Kidney (tissue), 14 donors: ENCODE data around the gene PATL1. TPM values are rescaled to one million over a fixed set of nuclear protein-coding genes. Genes with fewer than 3 reads are reported as not detected.

Experiments used
- DNase-seq, 5 donors: peaks; one replicate each; pipeline ENCODE4 v3.0.0-alpha.2; 2013 to 2020
- FAIRE-seq: peaks from 2 replicates; lab custom pipeline; 2012; peaks lifted over from hg19 to GRCh38; lab: Jason Lieb, UNC
- H3K27ac ChIP-seq, 2 donors: one replicate each; pipeline ENCODE4 v1.7.0; 2013; ENCODE audit warnings: low read depth in 2 of 2, low read length in 2 of 2, inconsistent platforms in 1 of 2
- H3K27me3 ChIP-seq: one replicate; pipeline ENCODE4 v1.7.1; 2013; ENCODE audit warnings: low read length, inconsistent platforms; ENCODE audit not compliant: control insufficient read depth, insufficient read depth
- H3K36me3 ChIP-seq, 3 donors: one replicate each; pipeline versions ENCODE4 v1.7.0 to v1.7.1; 2013; ENCODE audit warnings: low read length in 3 of 3, control low read depth in 1 of 3, inconsistent platforms in 1 of 3; ENCODE audit not compliant: insufficient read depth in 3 of 3, control insufficient read depth in 2 of 3
- H3K4me1 ChIP-seq, 3 donors: one replicate each; pipeline versions ENCODE4 v1.7.0 to v1.7.1; 2013; ENCODE audit warnings: low read length in 3 of 3, inconsistent platforms in 1 of 3, low read depth in 1 of 3; ENCODE audit not compliant: control insufficient read depth in 2 of 3, insufficient read depth in 2 of 3
- H3K4me3 ChIP-seq, 3 donors: one replicate each; pipeline versions ENCODE4 v1.7.0 to v1.8.1; 2013; ENCODE audit warnings: low read length in 3 of 3, control low read depth in 1 of 3, inconsistent platforms in 1 of 3
- H3K9ac ChIP-seq, 3 donors: one replicate each; pipeline versions ENCODE4 v1.7.0 to v1.7.1; 2013; ENCODE audit warnings: low read length in 3 of 3, control low read depth in 1 of 3, inconsistent platforms in 1 of 3
- H3K9me3 ChIP-seq, 3 donors: one replicate each; pipeline versions ENCODE4 v1.7.0 to v1.7.1; 2013; ENCODE audit warnings: low read length in 3 of 3, control low read depth in 1 of 3, inconsistent platforms in 1 of 3; ENCODE audit not compliant: control insufficient read depth in 2 of 3, insufficient read depth in 1 of 3
- CTCF ChIP-seq: IDR thresholded peaks from 3 replicates; pipeline ENCODE4 v1.5.1; 2012; ENCODE audit warnings: mild to moderate bottlenecking, moderate library complexity, borderline replicate concordance; ENCODE audit not compliant: insufficient read depth; ENCODE audit errors: extremely low read depth
- intact Hi-C: fragments of 100-400 bp; cut with DNase I; formaldehyde crosslinking; loops from one replicate; pipeline ENCODE4 v1.11.1; 2022
- polyA plus RNA-seq: library from polyadenylated mRNA; stranded (reverse); fragments of 350-450 nt; fragmentation: Illumina TruSeq; extraction: RNeasy Lipid Tissue Mini Kit (QIAGEN cat#74804); gene quantifications from one replicate; pipeline ENCODE4 v1.2.3, GENCODE V29; 2014; ENCODE audit warnings: low read depth, low replicate concordance; ENCODE audit not compliant: insufficient read depth
- total RNA-seq: library from RNA; stranded (reverse); fragmentation: NEBNext Ultra II Directional; extraction: Animal tissue kit (Norgen Biotek cat#: 25700); gene quantifications from one replicate; pipeline ENCODE4 v1.2.1, GENCODE V29; 2021
- donor health status: control.
- donor health status: control.
- donor health status: control.
- donor health status: control.
- donor health status: control.
- donor health status: DM: yes; HTN: yes; CAD: no.
- donor health status: Normal renal cell carcinoma (clear cell type).

PATL1 gene
- total and polyA plus RNA-seq, 2 donors from 2014 or later = 12.3 to 35.4 TPM

GRCh38 chr11:59615120-59615636 lies 53.7 kb downstream of the PATL1 start:
- Histone ChIP-seq H3K27me3 (no peaks in the 10 kb centered on the region), H3K4me1 (peaks cover 0 to 27% (median 20%) of the 10 kb centered on the region in 3 donors), H3K9ac (peak overlapping the region; percentile 75 to 95 (median 82)), H3K36me3 (peaks cover 1 to 4% (median 2%) of the 10 kb centered on the region in 3 donors), H3K4me3 (peak overlapping the region; percentile 81 to 97 (median 85)), H3K9me3 (no peaks in the 10 kb centered on the region), H3K27ac (peak overlapping the region; percentile 93 to 94)
- TF ChIP-seq CTCF = no peak
- DNase-seq (peak; percentile 50 to 90 (median 63)), FAIRE-seq (no peak)
- intact Hi-C loops = no loop called here

GRCh38 chr11:59614277-59615119 lies 54.3 kb downstream of the PATL1 start:
- FAIRE-seq = no peak
- Histone ChIP-seq H3K27ac (peak overlapping the region; percentile 93 to 94), H3K4me1 (peaks cover 0 to 27% (median 20%) of the 10 kb centered on the region in 3 donors), H3K9ac (peak overlapping the region; percentile 75 to 95 (median 82)), H3K36me3 (peaks cover 3 to 8% (median 4%) of the 10 kb centered on the region in 3 donors), H3K27me3 (no peaks in the 10 kb centered on the region), H3K9me3 (no peaks in the 10 kb centered on the region), H3K4me3 (peak overlapping the region; percentile 81 to 97 (median 85))
- intact Hi-C loops = no loop called here
- DNase-seq = peak in 1 of 5 donors; percentile 38
- no peak for TF ChIP-seq CTCF

- Histone ChIP-seq H3K4me1 (peaks cover 0 to 29% (median 20%) of the 10 kb centered on the region in 3 donors), H3K27me3 (no peaks in the 10 kb centered on the region), H3K9me3 (no peaks in the 10 kb centered on the region), H3K4me3 (peak overlapping the region in 2 of 3 donors; percentile 28 to 39), H3K27ac (peak overlapping the region; percentile 26 to 52), H3K9ac (peak overlapping the region in 1 of 3 donors; percentile 23), H3K36me3 (peaks cover 9 to 28% (median 26%) of the 10 kb centered on the region in 3 donors)
- DNase-seq = peak in 1 of 5 donors; percentile 13
- no peak for TF ChIP-seq CTCF
- intact Hi-C loops = no loop called here
- FAIRE-seq = no peak
These were observed 57.0 kb downstream of the PATL1 start for GRCh38 chr11:59611570-59612565.
